ENCODE measurements around the gene GRAMD4. TPM values are rescaled to one million over a fixed set of nuclear protein-coding genes. Genes with fewer than 3 reads are reported as not detected.
"Not testable (repeated sequence)": the region's sequence is repeated elsewhere in the genome, so short reads cannot be mapped to it uniquely, and the experiment has no call there.

Gene GRAMD4
- total RNA-seq, 2 donors from 2014 or later = 6.8 to 21.4 TPM

DNA sequence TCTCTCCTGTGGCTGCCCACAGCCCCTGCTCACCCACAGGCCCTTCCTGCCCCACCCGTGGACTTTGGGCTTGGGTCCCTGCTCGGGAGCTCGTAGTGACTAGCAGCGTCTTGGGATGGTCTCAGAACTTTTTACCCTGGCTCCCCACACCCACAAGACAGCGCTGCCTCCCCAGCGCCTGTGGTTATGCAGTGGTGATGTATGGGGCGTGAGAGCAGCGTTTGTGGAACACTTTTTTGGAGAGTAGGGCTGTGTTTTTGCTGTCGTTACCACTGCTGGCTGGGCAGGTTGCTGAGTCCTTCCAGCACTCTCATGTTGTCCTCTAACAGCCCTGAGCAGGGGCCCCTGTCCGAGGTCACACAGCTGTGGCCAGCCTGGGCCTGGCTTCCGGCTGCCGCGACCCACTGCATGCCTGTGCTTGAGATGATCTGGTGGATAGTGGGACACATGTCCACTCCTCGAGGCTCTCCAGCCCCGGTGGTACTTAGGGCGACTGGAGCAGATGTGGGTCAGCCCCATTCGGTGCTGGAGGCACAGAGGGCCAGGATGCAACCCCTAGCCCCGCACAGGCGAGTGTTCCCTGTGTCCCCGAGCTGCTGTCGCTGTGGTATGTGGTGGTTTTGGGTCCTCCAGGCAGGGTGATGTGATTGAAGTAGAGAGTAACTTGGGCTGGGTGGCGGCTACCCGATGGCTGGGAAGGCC lies 7.1 kb upstream of the GRAMD4 start:
- Mint-ChIP-seq H3K27me3 (no peaks in the 10 kb centered on the region), H3K4me1 (ENCODE audit: low read depth in 2 of 2) (peaks cover 22 to 26% of the 10 kb centered on the region in 2 donors), H3K4me3 (peak overlapping the region; percentile 89), H3K27ac (peak overlapping the region; percentile 90), H3K36me3 (no peaks in the 10 kb centered on the region), H3K9me3 (no peaks in the 10 kb centered on the region)
- ATAC-seq (peak; percentile 63 to 65), DNase-seq (ENCODE audit: low spot score) (no peak)

DNA sequence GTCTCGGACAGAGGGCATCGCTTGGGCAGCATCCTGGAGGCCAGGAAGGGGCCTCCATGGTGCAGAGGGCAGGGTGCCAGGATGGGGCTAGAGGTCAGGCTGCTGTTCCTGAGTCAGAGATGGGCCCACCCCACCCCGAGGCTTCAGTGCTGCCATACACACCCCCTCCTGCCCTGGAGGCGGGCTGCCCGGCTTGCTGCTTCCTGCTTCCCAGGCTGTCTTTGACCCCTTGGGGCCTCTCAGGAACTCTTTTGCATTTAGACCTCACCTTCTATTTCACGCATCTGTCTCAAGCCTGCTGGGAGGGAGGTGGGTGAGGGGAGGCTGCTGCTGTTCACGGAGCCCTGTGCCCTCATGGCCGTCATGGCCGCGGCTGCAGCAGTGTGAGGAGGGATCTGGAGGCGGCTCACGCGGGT lies 6.6 kb upstream of the GRAMD4 start:
- H3K27me3 Mint-ChIP-seq = no peaks in the 10 kb centered on the region
- H3K36me3 Mint-ChIP-seq = no peaks in the 10 kb centered on the region
- peaks cover 22 to 26% of the 10 kb centered on the region in 2 donors for H3K4me1 Mint-ChIP-seq (ENCODE audit: low read depth in 2 of 2)
- peak overlapping the region; percentile 90 for H3K27ac Mint-ChIP-seq
- ATAC-seq (peak; percentile 54 to 57), DNase-seq (ENCODE audit: low spot score) (no peak)
- no peaks in the 10 kb centered on the region for H3K9me3 Mint-ChIP-seq
- peak overlapping the region; percentile 89 for H3K4me3 Mint-ChIP-seq

DNA sequence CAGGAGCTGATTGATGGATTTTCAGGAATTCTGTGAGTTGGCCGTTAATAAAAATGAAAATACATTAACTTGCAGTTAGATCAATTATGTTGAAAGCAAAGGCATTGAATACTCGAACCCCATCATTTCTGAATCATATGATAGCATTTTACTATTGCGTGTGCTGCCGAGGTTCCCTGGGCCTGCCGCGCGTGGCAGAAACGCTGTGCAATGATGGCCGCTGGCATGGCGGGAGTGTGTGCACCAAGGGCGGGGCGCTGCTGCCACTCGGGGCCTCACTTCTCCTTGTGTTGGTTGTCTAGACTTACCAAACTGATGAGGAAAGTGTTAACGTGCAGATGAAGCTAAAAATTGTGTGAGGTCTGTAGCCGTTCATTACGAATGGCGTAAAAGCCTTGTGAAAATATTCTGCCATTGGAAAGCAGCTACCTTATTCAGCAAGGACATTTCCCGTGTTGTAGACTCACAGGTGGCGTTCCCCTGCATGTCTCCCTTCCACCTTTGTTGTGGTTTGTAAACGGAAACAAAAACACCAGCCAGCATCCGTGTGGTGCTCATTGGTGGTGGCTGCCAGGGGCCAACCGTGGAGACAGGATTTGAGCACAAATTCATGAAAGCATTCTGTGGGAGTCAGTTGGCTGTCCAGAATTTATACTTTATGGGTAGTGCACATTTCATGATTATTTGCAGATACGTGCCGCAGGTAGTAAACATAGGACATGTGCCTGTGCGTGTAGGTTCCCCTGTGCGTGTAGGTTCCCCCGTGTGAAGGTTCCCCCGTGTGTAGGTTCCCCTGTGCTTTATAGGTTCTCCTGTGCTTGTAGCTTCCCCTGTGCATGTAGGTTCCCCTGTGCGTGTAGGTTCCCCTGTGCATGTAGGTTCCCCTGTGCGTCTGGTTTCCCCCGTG lies 5.9 kb upstream of the GRAMD4 start:
- H3K4me3 Mint-ChIP-seq = peak overlapping the region; percentile 89
- H3K4me1 Mint-ChIP-seq (ENCODE audit: low read depth in 2 of 2) = peaks cover 22 to 26% of the 10 kb centered on the region in 2 donors
- H3K36me3 Mint-ChIP-seq = no peaks in the 10 kb centered on the region
- peak in 1 of 2 donors; percentile 48 for ATAC-seq
- H3K27me3 Mint-ChIP-seq = no peaks in the 10 kb centered on the region
- DNase-seq (ENCODE audit: low spot score) = no peak
- no peaks in the 10 kb centered on the region for H3K9me3 Mint-ChIP-seq
- peak overlapping the region; percentile 56 to 90 for H3K27ac Mint-ChIP-seq

DNA sequence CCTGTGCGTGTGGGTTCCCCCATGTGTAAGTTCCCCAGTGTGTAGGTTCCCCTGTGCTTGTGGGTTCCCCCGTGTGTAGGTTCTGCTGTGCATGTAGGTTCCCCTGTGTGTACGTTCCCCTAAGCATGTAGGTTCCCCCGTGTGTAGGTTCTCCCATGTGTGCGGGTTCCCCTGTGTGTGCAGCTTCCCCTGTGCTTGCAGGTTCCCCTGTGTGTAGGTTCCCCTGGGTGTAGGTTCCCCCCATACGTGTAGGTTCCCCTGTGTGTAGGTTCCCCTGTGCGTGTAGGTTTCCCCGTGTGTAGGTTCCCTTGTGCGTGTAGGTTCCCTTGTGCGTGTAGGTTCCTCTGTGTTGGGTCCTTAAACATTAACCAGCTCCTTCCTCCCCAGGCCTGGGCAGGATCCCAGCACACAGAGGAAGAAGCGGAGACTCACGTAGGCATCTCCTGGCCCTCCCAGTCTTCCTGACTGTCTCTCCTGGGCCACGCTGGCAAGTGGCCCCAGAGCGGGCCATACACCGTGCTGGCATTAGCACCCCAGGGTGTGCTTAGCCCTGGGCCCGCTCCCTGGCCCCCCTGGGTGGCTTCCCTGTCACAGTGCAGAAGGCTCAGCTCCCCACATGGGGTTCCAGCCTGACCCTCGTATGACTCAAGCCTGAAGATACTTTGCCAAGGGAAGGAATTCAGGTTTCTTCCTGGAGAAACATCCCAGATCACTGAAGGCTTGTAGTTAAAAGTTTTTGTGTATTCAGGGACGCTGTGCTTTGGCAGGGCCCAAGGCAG lies 2.8 kb upstream of the GRAMD4 start:
- no peaks in the 10 kb centered on the region for H3K9me3 Mint-ChIP-seq
- no peak overlapping the region for H3K4me3 Mint-ChIP-seq
- H3K27me3 Mint-ChIP-seq = no peaks in the 10 kb centered on the region
- no peak for ATAC-seq
- no peak for DNase-seq (ENCODE audit: low spot score)
- no peaks in the 10 kb centered on the region for H3K36me3 Mint-ChIP-seq
- H3K27ac Mint-ChIP-seq = no peak overlapping the region
- peaks cover 18 to 21% of the 10 kb centered on the region in 2 donors for H3K4me1 Mint-ChIP-seq (ENCODE audit: low read depth in 2 of 2)

DNA sequence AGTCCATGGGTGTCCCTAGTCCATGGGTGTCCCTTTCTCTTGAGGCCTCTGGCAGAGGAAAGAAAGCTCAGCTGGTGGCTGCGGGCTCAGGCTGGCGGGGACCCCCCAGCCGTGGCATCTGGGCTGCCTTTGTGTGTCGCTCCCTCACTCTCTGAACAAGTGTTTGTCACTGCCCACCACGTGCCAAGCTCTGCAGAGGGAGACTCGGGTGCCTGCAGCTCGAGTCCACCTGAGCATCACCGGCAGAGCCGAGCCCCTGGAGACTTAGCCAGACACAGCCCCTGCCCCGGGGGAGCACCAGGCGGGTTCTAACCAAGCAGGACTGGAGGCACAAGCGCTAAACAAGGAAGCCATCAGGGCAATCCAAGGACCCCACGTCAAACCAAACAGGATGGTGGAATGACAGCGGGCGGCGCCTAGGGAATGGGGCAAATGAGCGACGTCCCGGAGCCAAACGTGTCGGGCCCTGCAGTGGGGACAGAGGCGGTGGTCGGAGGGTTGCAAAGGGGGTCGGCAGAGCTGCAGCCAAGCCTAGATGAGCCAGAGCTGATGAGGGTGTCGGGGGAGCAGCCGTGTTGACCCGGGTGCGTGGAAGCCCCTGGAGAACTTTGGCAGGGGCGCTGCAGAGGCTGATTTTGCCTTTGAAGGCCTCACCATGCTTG lies 2.1 kb upstream of the GRAMD4 start:
- DNase-seq (ENCODE audit: low spot score) (no peak), ATAC-seq (no peak)
- H3K4me3 Mint-ChIP-seq = no peak overlapping the region
- H3K27me3 Mint-ChIP-seq = no peaks in the 10 kb centered on the region
- H3K9me3 Mint-ChIP-seq = no peaks in the 10 kb centered on the region
- no peak overlapping the region for H3K27ac Mint-ChIP-seq
- H3K36me3 Mint-ChIP-seq = no peaks in the 10 kb centered on the region
- peaks cover 12 to 14% of the 10 kb centered on the region in 2 donors for H3K4me1 Mint-ChIP-seq (ENCODE audit: low read depth in 2 of 2)

DNA sequence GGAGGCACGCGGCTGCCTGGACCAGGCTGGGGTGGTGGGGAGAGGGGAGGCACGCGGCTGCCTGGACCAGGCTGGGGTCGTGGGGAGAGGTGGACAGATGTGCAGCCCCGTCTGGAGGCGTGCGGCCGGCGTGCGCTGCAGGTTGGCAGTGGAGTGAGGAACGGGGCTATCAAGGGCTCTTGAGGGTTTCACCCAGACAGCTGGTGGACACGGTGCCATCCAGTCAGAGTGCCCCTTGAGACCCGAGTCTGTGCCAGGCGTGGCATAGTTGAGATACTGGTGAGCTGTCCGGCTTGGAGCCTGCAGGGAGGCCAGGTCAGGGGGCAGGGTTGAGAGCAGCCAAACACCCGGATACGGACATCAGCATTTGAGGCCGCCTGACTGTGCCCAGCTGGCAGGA lies 1.5 kb upstream of the GRAMD4 start:
- no peaks in the 10 kb centered on the region for H3K9me3 Mint-ChIP-seq
- DNase-seq (ENCODE audit: low spot score) = no peak
- no peaks in the 10 kb centered on the region for H3K27me3 Mint-ChIP-seq
- no peak overlapping the region for H3K4me3 Mint-ChIP-seq
- no peak for ATAC-seq
- H3K36me3 Mint-ChIP-seq = no peaks in the 10 kb centered on the region
- peaks cover 8% of the 10 kb centered on the region in 2 donors for H3K4me1 Mint-ChIP-seq (ENCODE audit: low read depth in 2 of 2)
- H3K27ac Mint-ChIP-seq = no peak overlapping the region

DNA sequence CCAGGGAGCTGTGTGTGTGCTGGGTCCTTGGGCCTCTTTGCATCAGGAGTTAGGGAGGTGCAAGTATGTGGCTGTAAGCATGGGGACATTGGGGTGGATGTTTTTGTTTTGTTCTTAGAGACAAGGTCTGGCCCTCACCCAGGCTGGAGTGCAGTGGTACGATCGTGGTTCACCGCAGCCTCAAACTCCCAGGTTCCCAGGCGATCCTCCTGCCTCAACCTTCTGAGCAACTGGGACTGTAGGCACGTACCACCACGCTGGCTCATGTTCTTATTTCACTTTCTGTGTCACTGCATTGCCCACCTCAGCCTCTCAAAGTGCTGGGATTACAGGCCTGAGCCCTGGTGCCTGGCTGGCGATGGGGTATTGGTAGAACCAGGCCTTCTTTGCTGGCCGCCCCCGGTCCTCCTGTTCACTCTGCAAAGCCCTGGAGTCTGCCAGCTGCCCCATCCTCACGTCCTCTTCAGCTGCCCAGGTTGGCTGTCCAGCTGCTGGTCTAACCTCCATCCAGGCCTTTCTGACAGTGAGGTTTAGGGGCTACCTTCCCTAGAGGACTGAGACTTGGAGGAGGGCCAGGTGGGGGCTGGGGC lies 851 bp upstream of the GRAMD4 start:
- H3K9me3 Mint-ChIP-seq = no peaks in the 10 kb centered on the region
- DNase-seq (ENCODE audit: low spot score) (no peak), ATAC-seq (no peak)
- no peaks in the 10 kb centered on the region for H3K27me3 Mint-ChIP-seq
- H3K4me1 Mint-ChIP-seq (ENCODE audit: low read depth in 2 of 2) = peaks cover 2% of the 10 kb centered on the region in 2 donors
- no peak overlapping the region for H3K27ac Mint-ChIP-seq
- no peaks in the 10 kb centered on the region for H3K36me3 Mint-ChIP-seq
- no peak overlapping the region for H3K4me3 Mint-ChIP-seq

DNA sequence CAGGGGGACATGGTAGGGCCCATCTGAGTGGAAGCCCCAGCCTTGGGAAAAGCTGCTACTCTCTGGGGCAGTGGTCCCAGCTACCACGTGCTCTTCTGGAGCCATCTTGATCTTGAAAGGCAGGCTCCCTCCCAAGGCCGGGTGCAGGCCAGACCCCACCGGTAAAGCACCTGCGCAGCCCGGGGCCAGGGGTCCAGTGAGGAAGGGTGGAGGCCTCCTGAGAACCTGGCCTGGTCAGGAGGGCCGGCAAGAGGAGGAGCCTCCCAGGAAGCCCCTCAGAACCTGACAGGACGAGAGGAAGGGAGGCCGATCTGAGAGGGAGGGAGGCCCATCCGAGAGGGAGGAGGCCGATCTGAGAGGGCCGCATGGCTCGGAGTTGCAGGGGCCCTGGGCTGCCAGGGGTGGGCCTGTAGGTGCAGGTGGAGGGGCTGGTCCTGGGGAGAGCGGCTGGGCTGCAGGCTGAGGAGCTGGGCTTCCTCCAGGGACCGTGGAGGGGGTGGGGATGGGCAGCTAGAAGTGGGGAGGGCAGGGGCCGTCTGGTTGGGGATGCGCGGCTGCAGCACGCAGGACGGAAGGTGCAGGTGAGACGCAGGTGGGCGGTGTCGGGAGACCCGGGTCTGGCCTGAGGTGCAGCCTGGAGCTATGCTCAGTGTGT lies 529 bp downstream of the GRAMD4 start:
- Mint-ChIP-seq H3K4me1 (ENCODE audit: low read depth in 2 of 2) (peaks cover 0 to under 1% of the 10 kb centered on the region in 2 donors), H3K27me3 (no peaks in the 10 kb centered on the region), H3K9me3 (no peaks in the 10 kb centered on the region), H3K4me3 (no peak overlapping the region), H3K27ac (no peak overlapping the region), H3K36me3 (no peaks in the 10 kb centered on the region)
- DNase-seq (ENCODE audit: low spot score) (no peak), ATAC-seq (no peak)

DNA sequence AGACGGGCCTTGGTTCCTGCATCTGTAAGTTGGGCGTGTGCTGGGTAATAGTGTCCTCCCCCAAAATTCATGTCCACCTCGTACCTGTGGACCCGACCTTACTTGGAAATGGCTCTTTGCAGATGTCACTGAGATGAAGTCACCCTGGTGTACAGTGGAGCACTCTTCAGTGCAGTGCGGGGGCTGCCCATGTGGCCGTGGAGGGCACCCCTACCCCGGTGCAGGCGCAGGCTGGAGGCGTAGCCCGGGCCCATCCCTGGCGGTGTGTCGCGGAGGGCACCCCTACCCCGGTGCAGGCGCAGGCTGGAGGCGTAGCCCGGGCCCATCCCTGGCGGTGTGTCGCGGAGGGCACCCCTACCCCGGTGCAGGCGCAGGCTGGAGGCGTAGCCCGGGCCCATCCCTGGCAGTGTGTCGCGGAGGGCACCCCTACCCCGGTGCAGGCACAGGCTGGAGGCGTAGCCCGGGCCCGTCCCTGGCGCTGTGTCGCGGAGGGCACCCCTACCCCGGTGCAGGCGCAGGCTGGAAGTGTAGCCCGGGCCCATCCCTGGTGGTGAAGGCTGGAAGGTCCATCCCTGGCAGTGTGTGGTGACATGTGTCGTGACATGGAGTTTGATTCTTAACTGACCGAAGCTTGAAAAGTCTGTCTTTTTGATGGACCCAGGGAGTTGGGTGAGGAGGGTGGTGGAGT lies 1.2 kb downstream of the GRAMD4 start:
- DNase-seq (ENCODE audit: low spot score); H3K36me3 Mint-ChIP-seq; H3K9me3 Mint-ChIP-seq; H3K4me1 Mint-ChIP-seq (ENCODE audit: low read depth in 2 of 2); H3K4me3 Mint-ChIP-seq; ATAC-seq; H3K27me3 Mint-ChIP-seq; H3K27ac Mint-ChIP-seq: not testable (repeated sequence)

DNA sequence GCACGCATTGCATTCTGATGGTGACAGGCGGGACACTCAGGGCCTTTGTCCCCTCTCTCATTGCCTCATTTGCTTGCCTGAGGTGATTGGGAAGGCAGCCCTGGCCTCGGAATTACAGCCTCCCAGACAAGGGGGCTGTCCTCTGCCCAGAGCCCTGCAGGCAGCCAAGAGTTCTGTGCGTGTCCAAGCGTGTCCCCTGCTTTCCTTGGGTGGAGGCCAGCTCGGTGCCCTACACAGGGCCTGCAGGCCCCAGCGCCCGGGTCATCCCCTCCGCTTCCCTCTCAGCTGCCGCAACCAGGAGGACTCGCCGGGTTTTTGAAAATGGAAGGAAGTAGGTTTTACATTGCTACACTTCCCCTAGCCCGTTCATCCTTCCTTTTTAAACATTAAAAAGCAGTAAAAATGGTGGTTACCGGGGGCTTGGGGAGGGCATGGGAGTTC lies 1.9 kb downstream of the GRAMD4 start:
- Mint-ChIP-seq H3K36me3 (no peaks in the 10 kb centered on the region), H3K9me3 (no peaks in the 10 kb centered on the region), H3K27ac (no peak overlapping the region), H3K27me3 (no peaks in the 10 kb centered on the region), H3K4me1 (ENCODE audit: low read depth in 2 of 2) (peaks cover 0 to 4% of the 10 kb centered on the region in 2 donors), H3K4me3 (no peak overlapping the region)
- DNase-seq (ENCODE audit: low spot score) (no peak), ATAC-seq (no peak)

DNA sequence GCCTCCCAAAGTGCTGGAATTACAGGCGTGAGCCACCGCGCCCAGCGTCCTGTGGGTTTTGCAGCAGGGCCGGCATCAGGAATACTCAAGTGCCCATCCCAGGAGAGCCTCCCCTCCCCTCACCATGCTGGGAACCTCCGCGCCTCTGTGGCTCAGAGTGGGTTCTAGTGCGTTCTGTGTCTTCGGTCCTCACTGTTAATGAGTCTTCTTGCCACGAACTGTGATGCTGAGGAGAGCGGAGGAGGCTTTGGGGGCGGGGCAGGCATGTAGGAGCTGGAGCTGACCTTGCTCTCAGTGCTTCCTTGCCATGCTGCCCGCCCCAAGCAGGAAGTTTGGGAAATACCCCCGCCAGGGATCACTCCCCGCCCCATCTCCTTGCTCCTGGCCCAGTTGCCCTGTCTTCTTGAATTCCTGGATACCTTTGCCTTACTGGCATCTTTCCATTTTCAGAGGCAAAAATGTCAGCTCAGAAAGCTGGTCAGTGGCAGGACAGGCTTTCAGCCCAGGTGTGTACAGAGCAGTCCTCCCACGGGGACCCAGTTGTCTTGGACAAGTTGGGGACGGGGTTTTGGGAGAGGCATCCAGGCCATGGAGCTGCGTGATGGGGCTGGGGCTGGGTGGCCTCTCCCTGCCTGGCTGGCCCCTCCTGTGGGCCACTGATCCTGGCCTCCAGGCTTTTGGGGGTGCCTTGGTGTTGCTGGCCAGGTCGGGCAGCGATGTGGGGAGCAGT lies 5.1 kb downstream of the GRAMD4 start:
- no peaks in the 10 kb centered on the region for H3K9me3 Mint-ChIP-seq
- peaks cover 0 to 4% of the 10 kb centered on the region in 2 donors for H3K4me1 Mint-ChIP-seq (ENCODE audit: low read depth in 2 of 2)
- DNase-seq (ENCODE audit: low spot score) (no peak), ATAC-seq (no peak)
- H3K27ac Mint-ChIP-seq = no peak overlapping the region
- H3K27me3 Mint-ChIP-seq = no peaks in the 10 kb centered on the region
- H3K36me3 Mint-ChIP-seq = no peaks in the 10 kb centered on the region
- no peak overlapping the region for H3K4me3 Mint-ChIP-seq
